Smooth muscle cell of bladder (primary cell): ENCODE data around the gene SLC2A4. TPM values are rescaled to one million over a fixed set of nuclear protein-coding genes. Genes with fewer than 3 reads are reported as not detected.

Source experiments
- total RNA-seq: library from RNA; depleted of rRNA; stranded (reverse); fragments of >200 nt; gene quantifications from 2 replicates; pipeline ENCODE4 v1.2.3, GENCODE V29; 2014

SLC2A4 gene
- total RNA-seq, 1 donor from 2014 or later: 0.28 TPM

Other genes starting within 250 kb of the SLC2A4 start
- gene SLC16A13, start 245.7 kb upstream of the SLC2A4 start, total RNA-seq: 0.57 and 0.92 TPM in 2 replicates
- gene SLC16A11, start 237.6 kb upstream of the SLC2A4 start, total RNA-seq: 0.28 TPM in 2 replicates
- gene CLEC10A, start 201.5 kb upstream of the SLC2A4 start, total RNA-seq: not detected in 2 replicates
- gene ASGR2, start 166.9 kb upstream of the SLC2A4 start, total RNA-seq: not detected in 2 replicates
- 0.28 and 0.37 TPM in 2 replicates for gene ASGR1, start 102.3 kb upstream of the SLC2A4 start, total RNA-seq
- 9.0 and 18.4 TPM in 2 replicates for gene DLG4, start 61.9 kb upstream of the SLC2A4 start, total RNA-seq
- gene ACADVL, start 61.8 kb upstream of the SLC2A4 start, total RNA-seq: 227 and 290 TPM in 2 replicates
- gene DVL2, start 47.2 kb upstream of the SLC2A4 start, total RNA-seq: 78.2 and 87.1 TPM in 2 replicates
- 38.3 and 47.5 TPM in 2 replicates for gene PHF23, start 42.3 kb upstream of the SLC2A4 start, total RNA-seq
- gene GABARAP, start 39.3 kb upstream of the SLC2A4 start, total RNA-seq: 168 and 193 TPM in 2 replicates
- gene CTDNEP1, start 30.0 kb upstream of the SLC2A4 start, total RNA-seq: 15.2 and 17.6 TPM in 2 replicates
- 26.5 and 27.7 TPM in 2 replicates for gene ELP5, start 29.5 kb upstream of the SLC2A4 start, total RNA-seq
- gene CLDN7, start 19.2 kb upstream of the SLC2A4 start, total RNA-seq: 1.3 and 1.6 TPM in 2 replicates
- gene YBX2, start 12.9 kb downstream of the SLC2A4 start, total RNA-seq: 0.09 TPM in 1 of 2 replicates, not detected in the other
- 397 and 405 TPM in 2 replicates for gene EIF5A, start 25.9 kb downstream of the SLC2A4 start, total RNA-seq
- 26.2 and 32.5 TPM in 2 replicates for gene GPS2, start 33.6 kb downstream of the SLC2A4 start, total RNA-seq
- 14.4 and 23.1 TPM in 2 replicates for gene NEURL4, start 47.6 kb downstream of the SLC2A4 start, total RNA-seq
- gene ACAP1, start 54.8 kb downstream of the SLC2A4 start, total RNA-seq: 2.1 and 3.3 TPM in 2 replicates
- 6.8 and 16.4 TPM in 2 replicates for gene KCTD11, start 70.4 kb downstream of the SLC2A4 start, total RNA-seq
- gene TMEM95, start 73.4 kb downstream of the SLC2A4 start, total RNA-seq: not detected in 2 replicates
- gene TNK1, start 99.4 kb downstream of the SLC2A4 start, total RNA-seq: 0.37 and 0.57 TPM in 2 replicates
- gene PLSCR3, start 112.8 kb downstream of the SLC2A4 start, total RNA-seq: 13.9 and 14.4 TPM in 2 replicates
- 105 and 158 TPM in 2 replicates for gene TMEM256, start 122.4 kb downstream of the SLC2A4 start, total RNA-seq
- gene NLGN2, start 126.1 kb downstream of the SLC2A4 start, total RNA-seq: 4.1 and 6.3 TPM in 2 replicates
- gene SPEM1, start 138.6 kb downstream of the SLC2A4 start, total RNA-seq: not detected in 2 replicates
- not detected in 2 replicates for gene SPEM2, start 143.9 kb downstream of the SLC2A4 start, total RNA-seq
- not detected in 2 replicates for gene SPEM3, start 147.1 kb downstream of the SLC2A4 start, total RNA-seq
- 0.71 and 0.74 TPM in 2 replicates for gene TMEM102, start 153.7 kb downstream of the SLC2A4 start, total RNA-seq
- 0.71 and 3.4 TPM in 2 replicates for gene FGF11, start 157.8 kb downstream of the SLC2A4 start, total RNA-seq
- 5.9 and 7.3 TPM in 2 replicates for gene CHRNB1, start 163.3 kb downstream of the SLC2A4 start, total RNA-seq
- gene ZBTB4, start 197.9 kb downstream of the SLC2A4 start, total RNA-seq: 14.8 and 19.0 TPM in 2 replicates
- gene SLC35G6, start 199.7 kb downstream of the SLC2A4 start, total RNA-seq: not detected in 2 replicates
- 65.1 and 79.0 TPM in 2 replicates for gene POLR2A, start 202.6 kb downstream of the SLC2A4 start, total RNA-seq